ENCODE results near the gene ERC2. TPM values are rescaled to one million over a fixed set of nuclear protein-coding genes. Genes with fewer than 3 reads are reported as not detected.

Gene ERC2
- total and polyA plus RNA-seq, 8 donors = 1.2 to 4.8 (median 2.3) TPM

GRCh38 chr3:55661571-55661970, 806.7 kb downstream of the ERC2 start:
- DNase-seq = no peak
- Histone ChIP-seq H3K27ac (no peak overlapping the region), H3K4me1 (no peaks in the 10 kb centered on the region), H3K27me3 (no peaks in the 10 kb centered on the region), H3K36me3 (no peaks in the 10 kb centered on the region), H3K4me3 (no peak overlapping the region), H3K9me3 (no peaks in the 10 kb centered on the region)
- intact Hi-C loops (cut with DNase I) = no loop called here
- no peak for ATAC-seq
- FAIRE-seq = no peak
- TF ChIP-seq CTCF (IDR thresholded peaks at IDR 0.05) = no peak
- WGBS, 2 donors = 66 to 77% methylated on average over 4 of the region's 4 CpGs

GRCh38 chr3:55661141-55661540, 807.1 kb downstream of the ERC2 start:
- no peak overlapping the region for H3K4me3 ChIP-seq
- H3K27me3 ChIP-seq = no peaks in the 10 kb centered on the region
- 68 to 73% methylated on average over 4 of the region's 4 CpGs for WGBS, 2 donors
- H3K36me3 ChIP-seq = no peaks in the 10 kb centered on the region
- ATAC-seq (no peak), DNase-seq (no peak), FAIRE-seq (no peak)
- no peak for TF ChIP-seq CTCF (IDR thresholded peaks at IDR 0.05)
- H3K27ac ChIP-seq = no peak overlapping the region
- H3K4me1 ChIP-seq = no peaks in the 10 kb centered on the region
- intact Hi-C loops (cut with DNase I) = no loop called here
- H3K9me3 ChIP-seq = no peaks in the 10 kb centered on the region

DNA sequence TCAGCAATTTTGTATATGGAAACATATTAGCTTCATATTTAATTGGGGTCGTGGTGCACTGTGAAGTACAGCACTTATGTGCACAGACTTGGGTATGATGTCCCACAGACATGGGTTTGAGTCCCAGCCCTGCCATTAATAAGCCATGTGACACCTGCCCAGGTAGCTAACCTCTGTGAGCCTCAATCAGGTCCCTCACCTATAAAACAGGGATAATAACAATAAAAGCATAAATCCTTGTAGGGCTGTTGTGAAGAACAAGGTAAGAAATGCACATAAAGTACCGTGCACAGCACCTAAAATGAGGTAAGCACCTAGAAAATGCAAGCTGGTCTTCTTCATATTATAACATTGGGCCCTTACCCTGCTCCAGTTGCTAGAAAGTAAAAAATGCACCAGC, 807.6 kb downstream of the ERC2 start:
- no peak overlapping the region for H3K4me3 ChIP-seq
- no peaks in the 10 kb centered on the region for H3K9me3 ChIP-seq
- no peaks in the 10 kb centered on the region for H3K4me1 ChIP-seq
- ATAC-seq (no peak), DNase-seq (no peak), FAIRE-seq (no peak)
- H3K27me3 ChIP-seq = no peaks in the 10 kb centered on the region
- intact Hi-C loops (cut with DNase I) = no loop called here
- H3K27ac ChIP-seq = no peak overlapping the region
- no peak for TF ChIP-seq CTCF (IDR thresholded peaks at IDR 0.05)
- WGBS, 2 donors = 80% methylated on average over 2 of the region's 2 CpGs
- H3K36me3 ChIP-seq = no peaks in the 10 kb centered on the region

DNA sequence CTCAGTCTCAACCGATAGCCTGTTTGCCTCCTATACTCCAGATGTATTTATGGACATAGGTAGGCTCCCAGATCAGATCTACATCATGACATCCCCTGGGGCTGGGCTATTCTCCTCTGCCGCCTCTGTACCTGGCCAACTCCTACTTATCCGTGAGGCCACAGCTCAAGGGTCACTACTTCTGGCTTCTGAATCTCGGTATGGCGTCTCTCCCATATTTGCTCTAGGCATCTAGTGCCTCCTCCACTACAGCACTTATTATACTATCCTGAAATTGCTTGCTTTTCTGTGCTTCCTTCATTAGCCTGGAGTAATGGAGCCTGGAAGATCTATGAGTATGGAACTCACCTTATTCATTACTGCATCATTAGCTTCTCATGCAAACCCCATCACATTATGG, 808.6 kb downstream of the ERC2 start:
- DNase-seq (no peak), ATAC-seq (no peak), FAIRE-seq (no peak)
- 86 to 91% methylated on average over 5 of the region's 5 CpGs for WGBS, 2 donors
- no peaks in the 10 kb centered on the region for H3K9me3 ChIP-seq
- no peaks in the 10 kb centered on the region for H3K4me1 ChIP-seq
- no peaks in the 10 kb centered on the region for H3K27me3 ChIP-seq
- intact Hi-C loops (cut with DNase I) = no loop called here
- H3K36me3 ChIP-seq = no peaks in the 10 kb centered on the region
- TF ChIP-seq CTCF (IDR thresholded peaks at IDR 0.05) = no peak
- H3K27ac ChIP-seq = no peak overlapping the region
- no peak overlapping the region for H3K4me3 ChIP-seq

- no peaks in the 10 kb centered on the region for H3K36me3 ChIP-seq
- no peaks in the 10 kb centered on the region for H3K4me1 ChIP-seq
- no peak overlapping the region for H3K27ac ChIP-seq
- FAIRE-seq = no peak
- no peak for DNase-seq
- no peak for ATAC-seq
- no peak overlapping the region for H3K4me3 ChIP-seq
- WGBS, 2 donors = 70 to 73% methylated on average over 8 of the region's 8 CpGs
- no peak for TF ChIP-seq CTCF (IDR thresholded peaks at IDR 0.05)
- H3K9me3 ChIP-seq = no peaks in the 10 kb centered on the region
- no peaks in the 10 kb centered on the region for H3K27me3 ChIP-seq
- intact Hi-C loops (cut with DNase I) = no loop called here
Observed at GRCh38 chr3:55658690-55659562, 809.3 kb downstream of the ERC2 start.
